GM18519 (cell line): ENCODE results near the gene PCDHGB2.
"Not testable (repeated sequence)": the region's sequence is repeated elsewhere in the genome, so short reads cannot be mapped to it uniquely, and the experiment has no call there.

Experiments
- ATAC-seq: cut with Tn5 transposase; IDR thresholded peaks from one replicate; pipeline ENCODE4 v1.9.1; 2021; ENCODE audit warnings: mild to moderate bottlenecking, moderate library complexity; ENCODE audit not compliant: unreplicated experiment, low FRiP score

Gene PCDHGB2

GRCh38 chr5:141383345-141383744 is 23.6 kb downstream of the PCDHGB2 start:
- ATAC-seq: no peak

- no peak for ATAC-seq
These were observed 24.9 kb downstream of the PCDHGB2 start for GRCh38 chr5:141384471-141385267.

- ATAC-seq: not testable (repeated sequence)
These were observed 27.9 kb downstream of the PCDHGB2 start, which contains the start of gene PCDHGB4 for GRCh38 chr5:141387557-141388311. Gene PCDHGB4 (plus strand): TSS chr5:141387698. CDS start chr5:141387885, 187 bp downstream.

- ATAC-seq: no peak
These were observed 28.9 kb downstream of the PCDHGB2 start for GRCh38 chr5:141388661-141389060.

GRCh38 chr5:141389153-141390042 is 29.6 kb downstream of the PCDHGB2 start:
- ATAC-seq: no peak

- ATAC-seq: no peak
These were observed 32.8 kb downstream of the PCDHGB2 start, which contains the start of gene PCDHGA8 for GRCh38 chr5:141392429-141393198. Gene PCDHGA8 (plus strand): TSS chr5:141392633. CDS start chr5:141392814, 181 bp downstream.

GRCh38 chr5:141393267-141393666 is 33.5 kb downstream of the PCDHGB2 start:
- no peak for ATAC-seq

GRCh38 chr5:141394401-141395187 is 34.8 kb downstream of the PCDHGB2 start:
- not testable (repeated sequence) for ATAC-seq

- ATAC-seq: peak; percentile 92
These were observed 38.2 kb downstream of the PCDHGB2 start, which contains the start of gene PCDHGB5 for GRCh38 chr5:141397756-141398551. Gene PCDHGB5 (plus strand): TSS chr5:141397947. CDS start chr5:141398128, 181 bp downstream.

GRCh38 chr5:141398608-141399007 is 38.8 kb downstream of the PCDHGB2 start:
- no peak for ATAC-seq

GRCh38 chr5:141399555-141400258 is 39.9 kb downstream of the PCDHGB2 start:
- ATAC-seq: no peak

- ATAC-seq: no peak
These were observed 42.9 kb downstream of the PCDHGB2 start, which contains the start of gene PCDHGA9 for GRCh38 chr5:141402553-141403243. Gene PCDHGA9 (plus strand): TSS chr5:141402778. CDS start chr5:141402953, 175 bp downstream.

GRCh38 chr5:141403387-141403786 is 43.6 kb downstream of the PCDHGB2 start:
- ATAC-seq: no peak

- not testable (repeated sequence) for ATAC-seq
These were observed 48.2 kb downstream of the PCDHGB2 start, which contains the start of gene PCDHGB6 for GRCh38 chr5:141407790-141408505. Gene PCDHGB6 (plus strand): TSS chr5:141408021. CDS start chr5:141408203, 182 bp downstream.

GRCh38 chr5:141409598-141410306 is 50.0 kb downstream of the PCDHGB2 start:
- no peak for ATAC-seq
